Fibroblast of lung (primary cell): ENCODE results near the gene ALAS1.

Source experiments
- EZH2 ChIP-seq: IDR thresholded peaks from 2 replicates; pipeline ENCODE4 v1.5.1; 2012; ENCODE audit warnings: low read length, control low read depth, mild to moderate bottlenecking; ENCODE audit errors: missing control alignments
- TF ChIP-seq, protein P1 (sequence below), 2 donors: IDR thresholded peaks in 1 of 2; conservative IDR thresholded peaks in 1 of 2; 1 replicate in 1 of 2; 2 replicates in 1 of 2; pipeline ENCODE4 v1.5.1; 2011 to 2012; ENCODE audit warnings: low read length in 2 of 2, control low read depth in 1 of 2, inconsistent platforms in 1 of 2, low read depth in 1 of 2, mild to moderate bottlenecking in 1 of 2

DNA sequence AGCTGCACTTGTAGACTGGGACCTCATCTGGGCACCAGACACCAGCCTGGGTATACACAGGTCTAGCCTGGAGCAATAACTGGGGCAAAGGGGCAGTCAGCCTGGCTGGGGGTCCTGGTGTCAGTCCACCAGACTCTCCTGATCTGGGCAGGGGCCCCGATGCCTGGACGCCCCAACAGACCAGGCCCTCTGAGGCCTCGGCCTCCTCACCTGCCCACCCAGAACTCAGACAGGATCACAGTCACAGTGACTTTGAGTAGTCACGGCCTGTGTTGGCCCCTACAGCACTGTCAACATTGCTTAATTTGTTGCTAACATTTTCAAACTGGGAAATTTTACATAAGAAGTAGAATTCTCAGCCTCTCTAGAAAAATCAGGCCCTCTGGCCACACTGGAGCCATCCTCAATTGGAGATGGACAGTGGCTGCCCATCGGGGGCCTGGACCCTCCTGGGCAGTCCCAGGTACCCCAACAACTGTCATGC, 35.2 kb downstream of the ALAS1 start:
- TF ChIP-seq, protein P1, sequence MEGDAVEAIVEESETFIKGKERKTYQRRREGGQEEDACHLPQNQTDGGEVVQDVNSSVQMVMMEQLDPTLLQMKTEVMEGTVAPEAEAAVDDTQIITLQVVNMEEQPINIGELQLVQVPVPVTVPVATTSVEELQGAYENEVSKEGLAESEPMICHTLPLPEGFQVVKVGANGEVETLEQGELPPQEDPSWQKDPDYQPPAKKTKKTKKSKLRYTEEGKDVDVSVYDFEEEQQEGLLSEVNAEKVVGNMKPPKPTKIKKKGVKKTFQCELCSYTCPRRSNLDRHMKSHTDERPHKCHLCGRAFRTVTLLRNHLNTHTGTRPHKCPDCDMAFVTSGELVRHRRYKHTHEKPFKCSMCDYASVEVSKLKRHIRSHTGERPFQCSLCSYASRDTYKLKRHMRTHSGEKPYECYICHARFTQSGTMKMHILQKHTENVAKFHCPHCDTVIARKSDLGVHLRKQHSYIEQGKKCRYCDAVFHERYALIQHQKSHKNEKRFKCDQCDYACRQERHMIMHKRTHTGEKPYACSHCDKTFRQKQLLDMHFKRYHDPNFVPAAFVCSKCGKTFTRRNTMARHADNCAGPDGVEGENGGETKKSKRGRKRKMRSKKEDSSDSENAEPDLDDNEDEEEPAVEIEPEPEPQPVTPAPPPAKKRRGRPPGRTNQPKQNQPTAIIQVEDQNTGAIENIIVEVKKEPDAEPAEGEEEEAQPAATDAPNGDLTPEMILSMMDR (conservative IDR thresholded peaks at IDR 0.05 in 1 of 2, IDR thresholded peaks at IDR 0.05 in 1 of 2; ENCODE audit: low read depth in 1 of 2, low read length in 2 of 2), result no peak
- no peak for TF ChIP-seq EZH2
